HG03064 (cell line): ENCODE results near the gene ZNF501.
A peak's percentile ranks its signal among the peaks of the same experiment; 100 is the strongest.

Source experiments
- ATAC-seq: cut with Tn5 transposase; IDR thresholded peaks from one replicate; pipeline ENCODE4 v1.9.1; 2021; ENCODE audit warnings: low read depth; ENCODE audit not compliant: unreplicated experiment

Gene ZNF501

DNA sequence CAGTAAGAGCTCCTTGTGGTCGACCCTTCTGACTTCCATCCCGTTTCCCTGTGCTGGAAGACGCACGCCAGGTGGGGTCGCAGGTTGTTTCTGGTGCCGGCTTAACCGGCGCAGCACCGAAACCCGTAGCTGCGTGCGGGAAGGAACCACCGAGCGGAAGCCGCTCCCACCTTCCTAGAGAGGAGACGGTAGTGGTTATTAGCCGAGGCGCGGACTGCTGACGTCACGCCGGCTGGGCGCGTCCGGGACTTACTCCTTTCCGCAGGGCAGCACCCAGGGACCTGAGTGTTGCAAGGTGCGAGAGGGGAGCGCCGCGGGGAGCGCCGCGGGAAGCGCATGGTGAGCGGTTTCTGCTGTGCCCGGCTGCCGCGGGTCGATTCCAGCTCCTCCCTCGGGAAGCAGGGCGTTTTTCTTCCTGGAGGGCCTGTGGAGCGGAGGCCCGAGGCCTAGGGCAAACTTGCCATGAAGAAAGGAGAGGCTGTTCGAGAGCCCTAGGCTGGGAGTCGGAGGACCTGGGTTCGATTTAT lies at the start of gene ZNF501:
ZNF501 (plus strand) TSS at position 252 of the 527 bp plus-strand sequence. CDS start 4,787 bp downstream, outside the sequence.
- no peak for ATAC-seq

DNA sequence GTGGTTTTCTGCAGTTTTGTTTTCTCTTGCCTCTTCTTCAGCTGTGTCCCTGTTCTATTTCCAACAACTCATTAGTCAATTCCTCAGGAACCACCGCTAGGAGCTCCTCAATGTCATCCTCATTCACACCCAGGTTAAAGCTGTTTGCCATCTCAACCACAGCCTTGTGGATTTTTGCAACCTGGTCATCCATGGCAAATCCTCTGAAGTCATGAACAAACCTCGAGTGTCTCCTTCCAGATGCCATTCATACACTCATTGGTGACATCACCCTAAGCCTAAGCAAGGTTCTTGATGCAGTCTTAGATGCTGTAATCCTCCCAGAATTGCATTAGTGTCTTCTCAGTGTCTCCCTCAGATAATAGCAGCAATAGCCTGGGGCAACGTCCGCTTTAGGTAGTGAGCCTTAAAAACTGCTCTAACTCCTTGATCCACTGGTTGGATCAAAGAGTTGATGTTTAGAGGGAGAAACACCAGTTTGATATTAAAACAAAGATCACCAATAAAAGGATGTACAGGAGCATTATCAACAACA lies 48.4 kb upstream of the ZNF501 start:
- no peak for ATAC-seq

DNA sequence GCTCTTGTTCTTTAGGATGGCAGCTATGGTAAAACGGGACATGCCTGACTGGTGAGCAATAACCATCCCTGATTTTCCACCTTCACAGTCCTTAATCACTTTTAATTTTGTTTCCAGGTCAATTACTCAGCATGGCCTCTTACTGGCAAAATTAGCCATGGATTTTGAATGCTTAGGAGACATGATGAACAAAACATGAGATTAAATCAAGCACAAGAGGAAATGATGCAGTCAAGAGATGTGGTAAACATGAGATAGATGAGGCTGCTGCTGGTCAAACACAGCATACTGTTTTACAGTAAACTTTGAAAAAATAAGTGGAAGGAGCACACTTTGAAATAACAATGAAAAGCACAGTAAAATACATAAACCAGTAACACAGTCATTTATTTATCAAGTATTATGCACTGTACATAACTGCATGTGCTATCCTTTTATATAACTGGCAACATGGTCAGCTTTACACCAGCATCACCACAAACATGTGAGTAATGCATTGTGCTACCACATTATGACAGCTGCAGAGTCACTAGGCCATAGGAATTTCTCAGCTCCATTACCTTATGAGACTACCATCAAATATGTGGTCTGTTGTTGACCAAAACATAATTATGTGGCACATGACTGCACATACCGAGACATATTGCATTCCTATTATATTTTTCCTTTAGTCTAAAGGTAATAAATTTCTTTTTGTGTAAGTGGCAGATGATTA lies 47.1 kb upstream of the ZNF501 start:
- ATAC-seq: no peak

DNA sequence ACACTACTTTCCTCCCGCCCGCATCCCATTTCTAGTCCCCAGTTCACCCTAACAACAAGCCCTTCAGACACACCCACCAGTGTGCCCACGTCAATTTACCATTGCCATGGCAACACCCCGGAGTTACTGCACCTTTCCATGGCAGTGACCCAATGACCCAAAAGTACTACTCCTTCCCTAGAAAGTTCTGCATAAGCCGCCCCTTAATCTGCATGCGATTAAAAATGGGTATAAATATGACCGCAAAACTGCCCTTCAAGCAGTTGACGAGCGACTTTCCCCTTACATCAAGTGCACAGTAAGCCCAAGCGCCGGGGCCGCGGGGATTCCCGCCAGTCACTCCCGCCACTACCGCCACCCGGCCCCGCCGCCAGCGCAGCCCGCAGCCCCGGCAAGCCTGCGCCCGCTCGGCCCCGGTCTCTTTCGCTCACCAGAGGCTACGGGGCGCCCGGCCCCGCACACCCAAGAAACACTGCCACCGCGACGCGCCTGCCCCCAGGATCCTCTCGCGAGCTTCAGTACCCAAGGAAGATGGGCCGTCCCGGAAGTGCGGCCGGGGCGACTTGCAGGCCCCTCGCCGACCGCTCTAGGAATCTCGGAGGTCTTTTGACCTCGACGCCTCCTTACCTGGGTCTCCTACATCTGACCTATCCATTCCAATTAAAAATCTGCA lies 44.2 kb upstream of the ZNF501 start:
- peak; percentile 81 for ATAC-seq

DNA sequence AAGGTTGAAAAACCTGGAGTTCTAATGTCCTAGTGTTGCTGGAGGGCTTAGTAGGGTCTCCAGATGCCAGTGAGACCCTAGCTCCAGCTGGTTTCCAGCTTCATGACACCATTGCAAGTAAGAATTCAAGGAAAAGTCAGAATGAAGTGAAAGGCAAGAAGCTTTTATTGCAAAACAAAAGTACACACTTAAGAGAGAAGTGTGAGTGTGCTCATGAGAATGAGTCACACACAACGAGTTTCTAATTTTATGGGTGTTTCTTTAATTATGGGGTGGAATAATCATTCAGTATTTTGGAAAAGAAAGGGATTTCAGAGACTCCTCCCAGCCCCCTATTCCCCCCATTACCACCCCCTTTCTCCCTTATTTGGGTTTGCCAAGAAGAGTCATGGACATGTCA lies 41.5 kb upstream of the ZNF501 start:
- ATAC-seq: no peak

DNA sequence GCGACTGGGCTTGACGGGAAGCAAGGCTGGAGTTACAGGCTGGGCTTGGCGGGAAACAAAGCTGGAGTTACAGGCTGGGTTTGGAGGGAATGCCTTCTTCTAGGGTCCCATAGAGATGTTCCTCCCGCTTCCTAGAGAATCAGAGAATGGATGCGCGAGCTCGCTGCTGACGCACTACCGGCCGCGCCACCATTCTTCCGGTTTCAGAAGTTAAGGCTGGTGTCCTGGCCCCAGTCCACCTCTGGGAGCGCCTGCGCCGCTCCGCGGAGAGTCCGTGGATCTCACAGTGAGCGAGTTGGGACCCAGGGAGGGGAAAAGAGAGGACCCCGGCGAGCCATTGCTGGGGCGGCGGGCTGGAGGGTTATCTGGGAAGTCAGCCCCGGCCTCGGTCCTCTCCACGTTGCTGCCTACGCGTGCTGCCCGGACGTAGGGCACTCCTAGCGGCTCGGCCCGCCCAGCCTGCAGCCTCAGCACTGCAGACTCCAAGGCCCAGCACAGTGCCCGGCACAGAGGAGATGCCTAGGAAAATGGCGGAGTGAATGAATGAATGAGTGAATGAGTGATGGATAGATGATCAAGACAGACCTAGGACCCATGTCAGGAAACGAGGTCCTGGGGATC lies 16.9 kb upstream of the ZNF501 start, which contains the start of gene ZNF502:
ZNF502 (plus strand) TSS at position 206 of the 621 bp plus-strand sequence. CDS start 7,602 bp downstream, outside the sequence.
- no peak for ATAC-seq

DNA sequence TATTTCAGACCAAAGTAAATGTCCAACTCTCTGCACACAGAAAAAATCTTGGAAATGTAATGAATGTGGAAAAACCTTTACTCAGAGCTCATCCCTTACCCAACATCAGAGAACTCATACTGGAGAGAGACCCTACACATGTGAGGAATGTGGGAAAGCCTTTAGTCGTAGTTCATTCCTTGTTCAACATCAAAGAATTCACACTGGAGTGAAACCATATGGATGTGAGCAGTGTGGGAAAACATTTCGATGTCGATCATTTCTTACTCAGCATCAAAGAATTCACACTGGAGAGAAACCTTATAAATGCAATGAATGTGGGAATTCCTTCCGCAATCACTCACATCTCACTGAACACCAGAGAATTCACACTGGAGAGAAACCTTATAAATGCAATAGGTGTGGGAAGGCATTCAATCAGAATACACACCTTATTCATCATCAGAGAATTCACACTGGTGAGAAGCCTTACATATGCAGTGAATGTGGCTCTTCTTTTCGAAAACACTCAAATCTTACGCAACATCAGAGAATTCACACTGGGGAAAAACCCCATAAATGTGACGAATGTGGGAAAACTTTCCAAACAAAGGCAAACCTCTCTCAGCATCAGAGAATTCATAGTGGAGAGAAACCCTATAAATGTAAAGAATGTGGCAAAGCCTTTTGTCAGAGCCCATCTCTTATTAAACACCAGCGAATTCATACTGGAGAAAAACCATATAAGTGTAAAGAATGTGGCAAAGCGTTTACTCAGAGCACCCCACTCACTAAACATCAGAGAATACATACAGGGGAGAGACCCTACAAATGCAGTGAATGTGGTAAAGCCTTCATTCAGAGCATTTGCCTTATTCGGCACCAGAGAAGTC lies 8.0 kb upstream of the ZNF501 start:
- ATAC-seq: no peak

DNA sequence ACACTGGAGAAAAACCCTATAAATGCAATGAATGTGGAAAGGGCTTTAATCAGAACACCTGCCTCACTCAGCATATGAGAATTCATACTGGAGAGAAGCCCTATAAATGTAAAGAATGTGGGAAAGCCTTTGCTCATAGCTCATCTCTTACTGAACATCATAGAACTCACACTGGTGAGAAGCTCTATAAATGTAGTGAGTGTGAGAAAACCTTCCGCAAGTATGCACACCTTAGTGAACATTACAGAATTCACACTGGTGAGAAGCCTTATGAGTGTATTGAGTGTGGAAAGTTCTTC lies 7.4 kb upstream of the ZNF501 start:
- no peak for ATAC-seq

DNA sequence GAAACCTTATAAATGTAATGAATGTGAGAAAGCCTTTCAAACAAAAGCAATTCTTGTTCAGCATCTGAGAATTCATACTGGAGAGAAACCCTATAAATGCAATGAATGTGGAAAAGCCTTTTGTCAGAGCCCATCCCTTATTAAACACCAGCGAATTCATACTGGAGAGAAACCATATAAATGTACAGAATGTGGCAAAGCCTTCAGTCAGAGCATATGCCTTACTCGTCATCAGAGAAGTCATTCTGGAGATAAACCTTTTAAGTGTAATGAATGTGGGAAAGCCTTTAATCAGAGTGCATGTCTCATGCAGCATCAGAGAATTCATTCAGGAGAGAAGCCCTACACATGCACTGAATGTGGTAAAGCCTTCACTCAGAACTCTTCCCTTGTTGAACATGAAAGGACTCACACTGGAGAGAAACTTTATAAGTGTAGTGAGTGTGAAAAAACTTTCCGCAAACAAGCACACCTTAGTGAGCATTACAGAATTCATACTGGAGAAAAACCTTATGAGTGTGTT lies 5.3 kb downstream of the ZNF501 start:
- no peak for ATAC-seq

DNA sequence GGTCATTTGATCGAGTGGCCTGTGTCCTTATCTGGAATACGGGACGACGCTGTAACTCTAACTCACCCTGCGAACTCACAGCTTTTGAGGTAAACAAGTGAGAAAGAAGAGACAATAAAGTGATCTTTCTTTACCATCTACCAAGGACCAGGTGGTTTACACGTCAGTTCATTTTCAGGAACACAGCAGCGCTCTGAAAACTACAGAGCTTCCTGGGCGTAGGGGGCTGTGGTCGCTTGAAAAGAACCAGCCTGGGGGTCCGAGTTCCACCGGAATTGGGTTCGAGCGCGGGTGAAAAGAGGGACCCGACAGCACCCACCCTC lies 31.6 kb downstream of the ZNF501 start:
- no peak for ATAC-seq

DNA sequence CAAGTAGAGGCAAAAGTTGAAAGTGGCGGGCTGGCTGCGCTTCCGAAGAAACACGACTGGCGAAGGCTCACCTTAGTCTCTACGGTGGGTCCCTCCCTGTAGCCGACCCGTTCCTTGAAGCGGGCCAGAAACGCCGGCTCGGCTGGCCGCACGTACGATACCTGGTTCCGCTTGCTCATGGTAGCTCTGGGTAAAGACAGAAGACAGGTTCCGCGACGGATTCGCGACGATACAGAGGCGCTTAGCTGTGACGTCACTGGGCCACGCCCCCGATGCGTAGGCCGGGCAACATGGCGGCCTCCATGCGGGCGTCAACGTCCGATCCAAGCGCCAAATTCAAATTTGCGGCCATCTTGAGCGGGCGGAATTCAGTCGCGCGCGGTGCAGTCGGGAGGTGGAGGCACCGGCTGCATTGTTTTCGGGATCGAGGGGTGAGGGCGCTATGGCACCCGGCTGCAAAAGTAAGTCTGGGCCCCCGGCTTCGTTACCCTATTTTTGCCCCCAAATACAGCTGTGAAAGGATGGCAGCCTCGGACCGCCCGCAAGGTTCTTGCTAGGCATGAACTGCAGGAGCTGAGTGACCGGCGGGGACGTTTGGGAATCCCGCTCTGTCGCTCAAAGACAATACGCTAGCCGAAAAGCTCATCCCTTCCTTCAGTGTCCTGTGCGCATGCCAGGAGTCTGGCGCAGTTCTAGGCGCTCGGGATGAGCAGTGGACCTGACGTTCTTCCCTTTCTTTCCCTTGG lies 32.2 kb downstream of the ZNF501 start, which contains the start of the genes KIAA1143 and KIF15:
KIAA1143 (minus strand) TSS at position 196 of the 746 bp plus-strand sequence; CDS start at position 179, 17 bp downstream.
KIF15 (plus strand) TSS at position 371 of the 746 bp plus-strand sequence; CDS start at position 443, 72 bp downstream.
- ATAC-seq: peak; percentile 83

DNA sequence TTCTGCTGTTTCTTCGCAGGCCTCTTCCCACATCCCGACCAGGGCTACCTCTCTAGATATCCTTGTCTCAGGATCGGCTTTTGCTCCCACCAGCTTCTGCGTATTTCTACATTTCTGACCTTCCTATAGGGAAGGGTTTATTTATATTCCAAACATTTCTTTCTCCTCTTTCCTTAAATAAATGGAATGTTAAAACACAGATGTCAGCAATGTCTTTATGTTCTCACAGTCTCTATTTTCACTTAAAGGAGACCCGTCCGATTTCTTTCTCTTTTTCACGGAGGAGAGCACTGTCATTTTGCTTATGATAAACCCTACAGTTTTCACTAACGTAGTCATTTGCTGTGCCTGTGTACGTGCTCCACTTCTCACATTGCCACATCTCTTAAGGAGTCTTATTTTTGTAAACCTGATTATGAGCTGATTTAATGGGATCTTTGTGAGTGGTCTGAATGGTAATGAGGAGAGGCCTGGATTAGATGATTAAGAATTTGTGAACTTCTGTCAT lies 32.8 kb downstream of the ZNF501 start:
- peak; percentile 4 for ATAC-seq

DNA sequence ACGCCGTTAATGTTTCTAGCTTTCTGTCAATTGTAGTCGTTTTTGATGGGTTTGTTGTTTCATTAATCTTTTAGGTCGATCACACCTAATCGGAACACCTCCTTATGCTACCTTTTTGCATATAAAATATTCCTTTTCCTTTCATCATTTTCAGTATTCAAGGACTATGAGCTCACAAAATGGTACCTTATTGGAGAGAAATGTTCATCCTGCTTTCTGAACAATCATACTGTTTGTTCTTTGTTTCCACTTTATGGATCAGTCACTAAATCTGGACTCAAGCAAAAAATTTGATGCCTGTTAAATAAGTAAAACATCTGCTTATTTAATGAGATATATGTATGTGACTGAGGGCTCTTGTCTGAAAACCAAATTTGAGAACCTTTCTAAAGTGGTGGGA lies 33.3 kb downstream of the ZNF501 start:
- no peak for ATAC-seq

DNA sequence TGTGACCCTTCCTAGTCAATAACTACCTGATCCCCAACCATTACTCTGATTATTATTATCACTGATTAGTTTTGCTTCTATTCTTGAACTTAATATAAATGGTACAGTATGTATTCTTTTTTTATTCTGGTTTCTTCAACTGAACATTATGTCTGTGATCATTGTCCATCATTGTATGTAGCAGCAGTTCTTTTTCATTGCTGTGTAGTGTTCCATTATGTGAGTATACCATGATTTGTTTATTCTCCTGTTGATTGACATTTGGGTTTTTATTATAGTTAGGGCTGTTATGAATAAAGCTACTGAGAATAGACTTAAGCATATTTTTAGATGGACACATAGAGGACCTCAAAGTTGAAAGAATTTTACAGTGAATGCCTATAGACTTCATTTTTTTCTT lies 34.8 kb downstream of the ZNF501 start:
- ATAC-seq: no peak

DNA sequence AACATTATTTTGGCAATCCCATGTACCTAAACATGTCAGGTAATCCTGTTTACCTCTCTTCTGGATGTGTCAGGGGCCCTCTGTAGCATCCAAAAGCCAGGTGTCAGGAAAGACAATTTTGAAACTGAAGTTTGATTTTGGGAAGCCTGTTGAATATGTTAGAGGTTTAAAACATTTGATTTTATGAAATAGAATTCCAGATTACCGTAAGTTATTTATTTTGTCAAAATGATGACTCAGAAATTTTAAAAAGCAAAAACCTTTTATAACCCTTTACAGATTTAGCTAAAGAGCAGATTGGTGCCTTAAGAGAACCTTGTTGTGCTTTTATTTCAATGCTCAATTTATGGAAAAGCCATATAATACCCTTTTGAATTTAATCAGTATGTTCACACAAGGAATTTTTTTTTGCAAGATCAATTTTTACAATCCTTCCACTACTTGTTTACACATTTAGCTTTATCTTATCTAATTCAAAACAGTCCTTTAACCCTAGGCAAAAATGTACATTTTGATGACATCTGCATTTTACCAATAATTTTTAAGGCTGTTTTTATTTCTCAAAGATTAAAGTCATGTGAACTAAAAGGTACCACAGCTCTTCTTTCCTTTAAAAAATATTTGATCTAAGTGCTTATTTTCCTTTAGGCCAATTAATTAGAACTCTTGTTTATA lies 42.1 kb downstream of the ZNF501 start:
- ATAC-seq: no peak

DNA sequence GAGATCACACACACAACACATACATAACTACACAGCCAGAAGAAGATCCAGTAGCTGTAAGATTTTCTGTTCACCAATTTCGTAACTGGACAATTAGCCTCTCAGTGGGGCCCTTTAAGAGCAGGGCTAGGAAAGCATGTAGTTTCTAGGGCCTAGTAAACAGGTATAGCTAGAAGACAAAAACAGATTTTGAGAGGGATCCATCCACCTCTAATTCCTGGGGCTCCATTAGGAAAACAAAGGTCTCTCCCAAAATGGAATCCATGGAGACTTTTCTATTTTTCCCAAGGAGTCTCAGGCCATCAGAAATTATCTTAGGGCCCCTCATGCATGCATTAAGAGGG lies 42.6 kb downstream of the ZNF501 start:
- ATAC-seq: no peak

DNA sequence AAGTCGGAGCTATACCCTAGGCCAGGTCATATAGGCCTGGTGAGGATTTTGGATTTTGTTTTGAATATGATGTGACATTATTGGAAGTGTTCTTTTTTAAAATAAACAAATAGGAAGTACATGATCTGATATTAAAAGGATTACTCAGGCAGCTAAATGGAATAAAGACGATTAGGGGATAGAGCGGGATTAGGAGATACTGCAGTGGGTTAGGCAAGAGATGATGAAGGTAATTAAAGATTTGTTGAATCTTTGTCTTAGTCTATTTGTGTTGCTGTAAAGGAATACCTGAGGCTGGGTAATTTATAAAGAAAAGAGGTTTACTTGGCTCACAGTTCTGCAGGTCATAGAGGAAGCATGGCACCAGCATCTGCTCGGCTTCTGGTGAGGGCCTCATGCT lies 53.5 kb downstream of the ZNF501 start:
- ATAC-seq: no peak
